HepG2 (cell line): ENCODE results near the gene PDZD7. TPM values are rescaled to one million over a fixed set of nuclear protein-coding genes. Genes with fewer than 3 reads are reported as not detected.

Experiments used
- BCLAF1 ChIP-seq: fragments of 450-650 bp; IDR thresholded peaks from 2 replicates; pipeline ENCODE4 v1.6.1; 2017; ENCODE audit warnings: mild to moderate bottlenecking
- ETV6 ChIP-seq: sonication (generic); formaldehyde crosslinking; conservative IDR thresholded peaks from 2 replicates; pipeline ENCODE4 v1.4.0; 2020; ENCODE audit warnings: missing genetic modification reagents
- FOXA3 ChIP-seq: IDR thresholded peaks from 2 replicates; pipeline ENCODE4 v1.6.1; 2016; ENCODE audit warnings: missing genetic modification reagents, missing compliant biosample characterization
- FOXP1 ChIP-seq, 2 experiments: fragments of 450-650 bp in 1 of 2; IDR thresholded peaks; 2 replicates each; pipeline ENCODE4 v1.6.1; 2017 to 2018; ENCODE audit warnings: antibody characterized with exemption in 1 of 2
- HDAC6 ChIP-seq: fragments of 200-600 bp; sonication (generic); IDR thresholded peaks from 2 replicates; pipeline ENCODE4 v1.7.0; 2017; ENCODE audit warnings: mild to moderate bottlenecking, antibody characterized with exemption, low read length, low read depth
- LBX2 ChIP-seq: sonication (generic); formaldehyde crosslinking; IDR thresholded peaks from 2 replicates; pipeline ENCODE4 v1.5.0; 2020; ENCODE audit warnings: missing genetic modification reagents, mild to moderate bottlenecking, borderline replicate concordance
- LRRFIP1 ChIP-seq: sonication (generic); formaldehyde crosslinking; conservative IDR thresholded peaks from 2 replicates; pipeline ENCODE4 v1.4.0; 2020; ENCODE audit warnings: missing genetic modification reagents
- PBX3 ChIP-seq: sonication (generic); formaldehyde crosslinking; IDR thresholded peaks from 2 replicates; pipeline ENCODE4 v1.8.1; 2023; ENCODE audit warnings: missing genetic modification reagents, inconsistent platforms, borderline replicate concordance
- POLR2AphosphoS2 ChIP-seq: IDR thresholded peaks from 2 replicates; pipeline ENCODE4 v1.6.1; 2011; ENCODE audit warnings: low read depth, low read length, improper control_type of control experiment
- POLR2AphosphoS5 ChIP-seq: IDR thresholded peaks from 2 replicates; pipeline ENCODE4 v1.6.1; 2012; ENCODE audit warnings: low read depth, low read length
- SP140L ChIP-seq: sonication (generic); formaldehyde crosslinking; IDR thresholded peaks from 2 replicates; pipeline ENCODE4 v1.4.0; 2020; ENCODE audit warnings: missing genetic modification reagents, borderline replicate concordance
- SRSF1 ChIP-seq: fragments of 200-400 bp; formaldehyde crosslinking; optimal IDR thresholded peaks from 2 replicates; pipeline ENCODE3; 2017; ENCODE audit warnings: mild to moderate bottlenecking, low read depth, low read length, moderate library complexity
- XBP1 ChIP-seq: sonication (generic); formaldehyde crosslinking; IDR thresholded peaks from 2 replicates; pipeline ENCODE4 v1.5.0; 2020; ENCODE audit warnings: missing genetic modification reagents
- ZBTB33 ChIP-seq: sonication (generic); formaldehyde crosslinking; IDR thresholded peaks from 2 replicates; pipeline ENCODE4 v1.4.0; 2020; ENCODE audit warnings: missing genetic modification reagents
- ZNF121 ChIP-seq: sonication (generic); formaldehyde crosslinking; IDR thresholded peaks from 2 replicates; pipeline ENCODE4 v1.5.0; 2020; ENCODE audit warnings: mild to moderate bottlenecking, missing genetic modification reagents
- ZNF17 ChIP-seq: sonication (generic); formaldehyde crosslinking; IDR thresholded peaks from 2 replicates; pipeline ENCODE4 v1.5.0; 2020; ENCODE audit warnings: mild to moderate bottlenecking, missing genetic modification reagents
- ZNF207 ChIP-seq: fragments of 450-650 bp; IDR thresholded peaks from 2 replicates; pipeline ENCODE4 v1.6.1; 2016; ENCODE audit warnings: antibody characterized with exemption, borderline replicate concordance
- polyA plus RNA-seq, 8 experiments: library from polyadenylated mRNA; depleted of rRNA in 3 of 8; stranded (reverse) in 7 of 8; unstranded in 1 of 8; fragments of >200 nt; fragmentation: Illumina TruSeq in 4 of 8; extraction: Trizol in 4 of 8; gene quantifications; 2 replicates each; pipeline versions ENCODE4 v1.2.1 to v1.2.3, GENCODE V29; 2011 to 2016; ENCODE audit warnings: low read depth in 4 of 8, missing spikeins in 1 of 8, mixed read lengths in 1 of 8; ENCODE audit not compliant: insufficient read depth in 1 of 8
- total RNA-seq, 5 experiments: library from RNA; depleted of rRNA; stranded (reverse); fragments of >200 nt; fragmentation: Illumina TruSeq; extraction: Trizol; gene quantifications; 2 replicates each; pipeline ENCODE4 v1.2.3, GENCODE V29; 2016; ENCODE audit warnings: low read depth in 1 of 5

Gene PDZD7
- total and polyA plus RNA-seq, 2 of the 13 experiments (the other 11 are each of a cell fraction or from before 2014, with no cell fraction given) = 0.58 to 0.73 TPM

GRCh38 chr10:101066146-101066895 is 35.4 kb upstream of the PDZD7 start (continued):
- TF ChIP-seq XBP1 (CRISPR knock-in tag) = no peak
- TF ChIP-seq ZBTB33 (CRISPR knock-in tag) = no peak
- no peak for TF ChIP-seq PBX3
- TF ChIP-seq FOXP1 (IDR thresholded peaks at IDR 0.05) = no peak
- TF ChIP-seq FOXP1 (CRISPR knock-in tag; IDR thresholded peaks at IDR 0.05) = no peak
- TF ChIP-seq LBX2 (CRISPR knock-in tag) = no peak
- no peak for TF ChIP-seq HDAC6
- TF ChIP-seq POLR2AphosphoS2 = no peak
- TF ChIP-seq BCLAF1 = no peak
- peak; percentile 43; the same call in 1 of the 2 replicates for TF ChIP-seq FOXA3 (CRISPR knock-in tag)
- TF ChIP-seq ZNF207 = no peak
- no peak for TF ChIP-seq LRRFIP1
- peak; percentile 36 for TF ChIP-seq SRSF1
- no peak for TF ChIP-seq ZNF17 (CRISPR knock-in tag)
- TF ChIP-seq ZNF121 (CRISPR knock-in tag) = no peak
- TF ChIP-seq POLR2AphosphoS5 = peak; percentile 65
- TF ChIP-seq ETV6 (CRISPR knock-in tag) = no peak
- 0 out of 2 replicates have a peak, but pooled peaks have one; percentile 49 for TF ChIP-seq SP140L (CRISPR knock-in tag)
